HEK293 (cell line): ENCODE results near the gene NCMAP.

Source experiments
- CTCF ChIA-PET: fragments of 350-600 bp; formaldehyde crosslinking; extraction: SDS; loops from one replicate; lab custom pipeline; 2021; ENCODE audit warnings: antibody characterized with exemption; lab: Yijun Ruan, JAX
- POLR2A ChIA-PET: fragments of 300-600 bp; formaldehyde crosslinking; extraction: SDS; loops from one replicate; lab custom pipeline; 2020; ENCODE audit warnings: antibody characterized with exemption, inconsistent platforms; lab: Yijun Ruan, JAX
- H3K27ac ChIP-seq: fragments of 200-500 bp; sonication (Bioruptor generic); 2 replicates; pipeline ENCODE4 v1.5.1; 2014; ENCODE audit warnings: low read depth, low read length, control low read depth, inconsistent platforms; ENCODE audit errors: extremely low read depth
- H3K36me3 ChIP-seq, 2 experiments: fragments of 200-500 bp in 1 of 2; sonication (Bioruptor generic) in 1 of 2; 1 replicate in 1 of 2; 2 replicates in 1 of 2; pipeline ENCODE4 v1.5.1; 2014 to 2017; ENCODE audit warnings: inconsistent platforms in 2 of 2, low read length in 2 of 2; ENCODE audit not compliant: control insufficient read depth in 2 of 2, insufficient read depth in 1 of 2
- H3K4me1 ChIP-seq: fragments of 200-500 bp; sonication (Bioruptor generic); 2 replicates; pipeline ENCODE4 v1.5.1; 2014; ENCODE audit warnings: mild to moderate bottlenecking, low read length, inconsistent platforms; ENCODE audit not compliant: control insufficient read depth, insufficient read depth
- H3K4me3 ChIP-seq: 2 replicates; pipeline ENCODE4 v1.5.1; 2011; ENCODE audit warnings: low read depth, mild to moderate bottlenecking, control low read depth, low read length, moderate library complexity
- H3K9me3 ChIP-seq: fragments of 200-500 bp; sonication (Bioruptor generic); 2 replicates; pipeline ENCODE4 v1.5.1; 2014; ENCODE audit warnings: low read depth, low read length, inconsistent platforms; ENCODE audit not compliant: control insufficient read depth, insufficient read depth
- KLF10 ChIP-seq: fragments of 450-650 bp; IDR thresholded peaks from 2 replicates; pipeline ENCODE4 v1.5.1; 2018; ENCODE audit warnings: missing biosample characterization, mild to moderate bottlenecking, missing genetic modification characterization
- KLF8 ChIP-seq: fragments of 450-650 bp; formaldehyde crosslinking; IDR thresholded peaks from 2 replicates; pipeline ENCODE4 v1.5.1; 2016; ENCODE audit warnings: missing biosample characterization, missing genetic modification characterization
- OSR2 ChIP-seq: fragments of 450-650 bp; formaldehyde crosslinking; IDR thresholded peaks from 2 replicates; pipeline ENCODE4 v1.5.1; 2016; ENCODE audit warnings: missing biosample characterization, missing genetic modification characterization
- PRDM10 ChIP-seq: fragments of 450-650 bp; formaldehyde crosslinking; IDR thresholded peaks from 2 replicates; pipeline ENCODE4 v1.5.1; 2016; ENCODE audit warnings: missing biosample characterization, missing genetic modification characterization
- SCRT2 ChIP-seq: fragments of 450-650 bp; formaldehyde crosslinking; IDR thresholded peaks from 2 replicates; pipeline ENCODE4 v1.5.1; 2016; ENCODE audit warnings: missing biosample characterization, missing genetic modification characterization
- SP7 ChIP-seq: fragments of 450-650 bp; formaldehyde crosslinking; IDR thresholded peaks from 2 replicates; pipeline ENCODE4 v1.5.1; 2016; ENCODE audit warnings: missing biosample characterization, missing genetic modification characterization
- ZBTB21 ChIP-seq: fragments of 450-650 bp; formaldehyde crosslinking; IDR thresholded peaks from 2 replicates; pipeline ENCODE4 v1.5.1; 2017; ENCODE audit warnings: missing biosample characterization, missing genetic modification characterization
- ZBTB26 ChIP-seq: fragments of 450-650 bp; formaldehyde crosslinking; optimal IDR thresholded peaks from 2 replicates; pipeline ENCODE3; 2016; ENCODE audit warnings: missing biosample characterization, mild to moderate bottlenecking, missing genetic modification characterization
- ZNF23 ChIP-seq: fragments of 450-650 bp; formaldehyde crosslinking; IDR thresholded peaks from 2 replicates; pipeline ENCODE4 v1.5.1; 2016; ENCODE audit warnings: missing biosample characterization, missing genetic modification characterization, borderline replicate concordance
- ZNF341 ChIP-seq: fragments of 450-650 bp; formaldehyde crosslinking; IDR thresholded peaks from 2 replicates; pipeline ENCODE4; 2016; ENCODE audit warnings: low read depth, missing biosample characterization, missing genetic modification characterization
- ZNF580 ChIP-seq: fragments of 450-650 bp; formaldehyde crosslinking; IDR thresholded peaks from 2 replicates; pipeline ENCODE4 v1.5.1; 2016; ENCODE audit warnings: missing biosample characterization, missing genetic modification characterization
- ZNF600 ChIP-seq: fragments of 450-650 bp; formaldehyde crosslinking; IDR thresholded peaks from 2 replicates; pipeline ENCODE4 v1.5.1; 2016; ENCODE audit warnings: missing biosample characterization, missing genetic modification characterization
- ZNF610 ChIP-seq: fragments of 450-650 bp; formaldehyde crosslinking; IDR thresholded peaks from 2 replicates; pipeline ENCODE4 v1.5.1; 2016; ENCODE audit warnings: missing biosample characterization, missing genetic modification characterization, borderline replicate concordance
- ZNF629 ChIP-seq: fragments of 450-650 bp; formaldehyde crosslinking; IDR thresholded peaks from 2 replicates; pipeline ENCODE4 v1.5.1; 2017; ENCODE audit warnings: missing biosample characterization, missing genetic modification characterization
- ZNF843 ChIP-seq: fragments of 450-650 bp; formaldehyde crosslinking; IDR thresholded peaks from 2 replicates; pipeline ENCODE4 v1.5.1; 2016; ENCODE audit warnings: missing biosample characterization, missing genetic modification characterization
- TF ChIP-seq, protein P1 (sequence below): fragments of 450-650 bp; formaldehyde crosslinking; IDR thresholded peaks from 2 replicates; pipeline ENCODE4 v1.5.1; 2017; ENCODE audit warnings: missing biosample characterization, missing genetic modification characterization
- TF ChIP-seq, protein P2 (sequence below): fragments of 450-650 bp; formaldehyde crosslinking; IDR thresholded peaks from 2 replicates; pipeline ENCODE4 v1.5.1; 2016; ENCODE audit warnings: missing biosample characterization, missing genetic modification characterization, borderline replicate concordance
- TF ChIP-seq, protein P3 (sequence below): fragments of 450-650 bp; formaldehyde crosslinking; IDR thresholded peaks from 2 replicates; pipeline ENCODE4 v1.5.1; 2016; ENCODE audit warnings: missing biosample characterization, missing genetic modification characterization

The NCMAP gene

GRCh38 chr1:24536391-24536840, 19.5 kb upstream of the NCMAP start:
- ChIA-PET CTCF (interaction anchor here (1.2 to 1.8 kb wide), 3 partner anchors 9 to 51 kb away, joined by 3 to 10 read pairs (median 7); no protein-coding TSS in a partner anchor), POLR2A (no interaction called here)
- H3K27ac ChIP-seq, result no peak overlapping the region

GRCh38 chr1:24540051-24540905, 15.6 kb upstream of the NCMAP start:
- ChIA-PET CTCF (interaction anchor here (0.6 to 4.3 kb wide), 16 partner anchors 11 to 338 kb away, joined by 3 to 73 read pairs (median 7); partner anchors contain the start of gene NCMAP), POLR2A (no interaction called here)
- H3K4me3 ChIP-seq, result no peak overlapping the region
- no peaks in the 10 kb centered on the region for H3K9me3 ChIP-seq
- H3K27ac ChIP-seq, result no peak overlapping the region
- H3K4me1 ChIP-seq, result no peaks in the 10 kb centered on the region
- H3K36me3 ChIP-seq, result peaks cover 0 to 4% of the 10 kb centered on the region in 2 experiments; a peak in 1 of 3 replicates
- no peak for TF ChIP-seq KLF8
- no peak for TF ChIP-seq SCRT2 (tag by site-specific recombination)
- TF ChIP-seq ZNF610 (tag by site-specific recombination), result no peak
- TF ChIP-seq, protein P1, sequence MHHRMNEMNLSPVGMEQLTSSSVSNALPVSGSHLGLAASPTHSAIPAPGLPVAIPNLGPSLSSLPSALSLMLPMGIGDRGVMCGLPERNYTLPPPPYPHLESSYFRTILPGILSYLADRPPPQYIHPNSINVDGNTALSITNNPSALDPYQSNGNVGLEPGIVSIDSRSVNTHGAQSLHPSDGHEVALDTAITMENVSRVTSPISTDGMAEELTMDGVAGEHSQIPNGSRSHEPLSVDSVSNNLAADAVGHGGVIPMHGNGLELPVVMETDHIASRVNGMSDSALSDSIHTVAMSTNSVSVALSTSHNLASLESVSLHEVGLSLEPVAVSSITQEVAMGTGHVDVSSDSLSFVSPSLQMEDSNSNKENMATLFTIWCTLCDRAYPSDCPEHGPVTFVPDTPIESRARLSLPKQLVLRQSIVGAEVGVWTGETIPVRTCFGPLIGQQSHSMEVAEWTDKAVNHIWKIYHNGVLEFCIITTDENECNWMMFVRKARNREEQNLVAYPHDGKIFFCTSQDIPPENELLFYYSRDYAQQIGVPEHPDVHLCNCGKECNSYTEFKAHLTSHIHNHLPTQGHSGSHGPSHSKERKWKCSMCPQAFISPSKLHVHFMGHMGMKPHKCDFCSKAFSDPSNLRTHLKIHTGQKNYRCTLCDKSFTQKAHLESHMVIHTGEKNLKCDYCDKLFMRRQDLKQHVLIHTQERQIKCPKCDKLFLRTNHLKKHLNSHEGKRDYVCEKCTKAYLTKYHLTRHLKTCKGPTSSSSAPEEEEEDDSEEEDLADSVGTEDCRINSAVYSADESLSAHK (tag by site-specific recombination), result no peak
- TF ChIP-seq ZNF341, result no peak
- no peak for TF ChIP-seq ZBTB26 (tag by site-specific recombination)
- TF ChIP-seq, protein P2, sequence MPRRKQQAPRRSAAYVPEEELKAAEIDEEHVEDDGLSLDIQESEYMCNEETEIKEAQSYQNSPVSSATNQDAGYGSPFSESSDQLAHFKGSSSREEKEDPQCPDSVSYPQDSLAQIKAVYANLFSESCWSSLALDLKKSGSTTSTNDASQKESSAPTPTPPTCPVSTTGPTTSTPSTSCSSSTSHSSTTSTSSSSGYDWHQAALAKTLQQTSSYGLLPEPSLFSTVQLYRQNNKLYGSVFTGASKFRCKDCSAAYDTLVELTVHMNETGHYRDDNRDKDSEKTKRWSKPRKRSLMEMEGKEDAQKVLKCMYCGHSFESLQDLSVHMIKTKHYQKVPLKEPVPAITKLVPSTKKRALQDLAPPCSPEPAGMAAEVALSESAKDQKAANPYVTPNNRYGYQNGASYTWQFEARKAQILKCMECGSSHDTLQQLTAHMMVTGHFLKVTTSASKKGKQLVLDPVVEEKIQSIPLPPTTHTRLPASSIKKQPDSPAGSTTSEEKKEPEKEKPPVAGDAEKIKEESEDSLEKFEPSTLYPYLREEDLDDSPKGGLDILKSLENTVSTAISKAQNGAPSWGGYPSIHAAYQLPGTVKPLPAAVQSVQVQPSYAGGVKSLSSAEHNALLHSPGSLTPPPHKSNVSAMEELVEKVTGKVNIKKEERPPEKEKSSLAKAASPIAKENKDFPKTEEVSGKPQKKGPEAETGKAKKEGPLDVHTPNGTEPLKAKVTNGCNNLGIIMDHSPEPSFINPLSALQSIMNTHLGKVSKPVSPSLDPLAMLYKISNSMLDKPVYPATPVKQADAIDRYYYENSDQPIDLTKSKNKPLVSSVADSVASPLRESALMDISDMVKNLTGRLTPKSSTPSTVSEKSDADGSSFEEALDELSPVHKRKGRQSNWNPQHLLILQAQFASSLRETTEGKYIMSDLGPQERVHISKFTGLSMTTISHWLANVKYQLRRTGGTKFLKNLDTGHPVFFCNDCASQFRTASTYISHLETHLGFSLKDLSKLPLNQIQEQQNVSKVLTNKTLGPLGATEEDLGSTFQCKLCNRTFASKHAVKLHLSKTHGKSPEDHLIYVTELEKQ (tag by site-specific recombination), result no peak
- TF ChIP-seq ZNF843 (tag by site-specific recombination), result no peak
- no peak for TF ChIP-seq KLF10 (tag by site-specific recombination)
- no peak for TF ChIP-seq ZNF580 (tag by site-specific recombination)

More at GRCh38 chr1:24536391-24536840, 19.5 kb upstream of the NCMAP start:
- Histone ChIP-seq H3K9me3 (no peaks in the 10 kb centered on the region), H3K4me1 (no peaks in the 10 kb centered on the region), H3K36me3 (peaks cover 0 to 12% of the 10 kb centered on the region in 2 experiments; a peak in 1 of 3 replicates), H3K4me3 (no peak overlapping the region)
- peak; percentile 92 for TF ChIP-seq SP7 (tag by site-specific recombination)
- peak; percentile 75 for TF ChIP-seq ZBTB21 (tag by site-specific recombination)
- peak; percentile 54; the same call in 1 of the 2 replicates for TF ChIP-seq ZNF600
- TF ChIP-seq, protein P3, sequence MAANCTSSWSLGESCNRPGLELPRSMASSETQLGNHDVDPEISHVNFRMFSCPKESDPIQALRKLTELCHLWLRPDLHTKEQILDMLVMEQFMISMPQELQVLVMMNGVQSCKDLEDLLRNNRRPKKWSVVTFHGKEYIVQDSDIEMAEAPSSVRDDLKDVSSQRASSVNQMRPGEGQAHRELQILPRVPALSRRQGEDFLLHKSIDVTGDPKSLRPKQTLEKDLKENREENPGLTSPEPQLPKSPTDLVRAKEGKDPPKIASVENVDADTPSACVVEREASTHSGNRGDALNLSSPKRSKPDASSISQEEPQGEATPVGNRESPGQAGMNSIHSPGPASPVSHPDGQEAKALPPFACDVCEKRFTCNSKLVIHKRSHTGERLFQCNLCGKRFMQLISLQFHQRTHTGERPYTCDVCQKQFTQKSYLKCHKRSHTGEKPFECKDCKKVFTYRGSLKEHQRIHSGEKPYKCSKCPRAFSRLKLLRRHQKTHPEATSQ (tag by site-specific recombination), result no peak
- no peak for TF ChIP-seq ZNF23 (tag by site-specific recombination)
- peak; percentile 76 for TF ChIP-seq ZNF629 (tag by site-specific recombination)
- TF ChIP-seq PRDM10 (tag by site-specific recombination), result 0 out of 2 replicates have a peak, but pooled peaks have one; percentile 38
- TF ChIP-seq OSR2, result peak; percentile 58
